Amniotic epithelial cell (primary cell): ENCODE data around the gene TPD52L1.
"Not testable (repeated sequence)": the region's sequence is repeated elsewhere in the genome, so short reads cannot be mapped to it uniquely, and the experiment has no call there.

Source experiments
- DNase-seq: peaks from one replicate; pipeline ENCODE4 v3.0.0-alpha.2; 2010; ENCODE audit warnings: low read depth

TPD52L1 gene

GRCh38 chr6:125273251-125273650 is 119.7 kb downstream of the TPD52L1 start:
- DNase-seq: no peak

- DNase-seq: peak; percentile 44
Observed at GRCh38 chr6:125273965-125274364, 120.4 kb downstream of the TPD52L1 start.

- no peak for DNase-seq
Observed at GRCh38 chr6:125274935-125275334, 121.4 kb downstream of the TPD52L1 start.

GRCh38 chr6:125275779-125276178 is 122.2 kb downstream of the TPD52L1 start:
- DNase-seq: no peak

- no peak for DNase-seq
Observed at GRCh38 chr6:125277838-125278237, 124.3 kb downstream of the TPD52L1 start.

GRCh38 chr6:125279961-125280360 is 126.4 kb downstream of the TPD52L1 start:
- DNase-seq: no peak

GRCh38 chr6:125280370-125281035 is 126.9 kb downstream of the TPD52L1 start:
- not testable (repeated sequence) for DNase-seq

GRCh38 chr6:125282470-125282869 is 128.9 kb downstream of the TPD52L1 start:
- DNase-seq: not testable (repeated sequence)

GRCh38 chr6:125285353-125285752 is 131.8 kb downstream of the TPD52L1 start:
- no peak for DNase-seq

GRCh38 chr6:125285936-125286335 is 132.4 kb downstream of the TPD52L1 start:
- peak; percentile 49 for DNase-seq

- DNase-seq: no peak
Observed at GRCh38 chr6:125287718-125288117, 134.1 kb downstream of the TPD52L1 start.

GRCh38 chr6:125293587-125293986 is 140.0 kb downstream of the TPD52L1 start:
- DNase-seq: no peak

GRCh38 chr6:125294036-125294435 is 140.5 kb downstream of the TPD52L1 start:
- DNase-seq: no peak

- no peak for DNase-seq
Observed at GRCh38 chr6:125294925-125295324, 141.4 kb downstream of the TPD52L1 start.

- peak; percentile 48 for DNase-seq
Observed at GRCh38 chr6:125296471-125296870, 142.9 kb downstream of the TPD52L1 start.

GRCh38 chr6:125299257-125299656 is 145.7 kb downstream of the TPD52L1 start:
- no peak for DNase-seq

GRCh38 chr6:125300992-125301434 is 147.4 kb downstream of the TPD52L1 start:
- peak; percentile 61 for DNase-seq

GRCh38 chr6:125301435-125302391 is 148.1 kb downstream of the TPD52L1 start, which contains the start of gene HDDC2:
TSS of gene HDDC2 (minus strand) at chr6:125301967. CDS start at chr6:125301932, 35 bp downstream.
- DNase-seq: peak; percentile 67

- DNase-seq: peak; percentile 19
Observed at GRCh38 chr6:125302840-125303511, 149.4 kb downstream of the TPD52L1 start.

GRCh38 chr6:125303512-125303854 is 149.9 kb downstream of the TPD52L1 start:
- DNase-seq: no peak

GRCh38 chr6:125304970-125305660 is 151.5 kb downstream of the TPD52L1 start:
- DNase-seq: no peak

- no peak for DNase-seq
Observed at GRCh38 chr6:125306756-125307149, 153.2 kb downstream of the TPD52L1 start.
